Kidney (tissue), 14 donors: Measurements from ENCODE around the gene MAD1L1. TPM values are rescaled to one million over a fixed set of nuclear protein-coding genes. Genes with fewer than 3 reads are reported as not detected.

Experiments
- DNase-seq, 5 donors: peaks; one replicate each; pipeline ENCODE4 v3.0.0-alpha.2; 2013 to 2020
- FAIRE-seq: peaks from 2 replicates; lab custom pipeline; 2012; peaks lifted over from hg19 to GRCh38; lab: Jason Lieb, UNC
- H3K27ac ChIP-seq, 2 donors: one replicate each; pipeline ENCODE4 v1.7.0; 2013; ENCODE audit warnings: low read depth in 2 of 2, low read length in 2 of 2, inconsistent platforms in 1 of 2
- H3K27me3 ChIP-seq: one replicate; pipeline ENCODE4 v1.7.1; 2013; ENCODE audit warnings: low read length, inconsistent platforms; ENCODE audit not compliant: control insufficient read depth, insufficient read depth
- H3K36me3 ChIP-seq, 3 donors: one replicate each; pipeline versions ENCODE4 v1.7.0 to v1.7.1; 2013; ENCODE audit warnings: low read length in 3 of 3, control low read depth in 1 of 3, inconsistent platforms in 1 of 3; ENCODE audit not compliant: insufficient read depth in 3 of 3, control insufficient read depth in 2 of 3
- H3K4me1 ChIP-seq, 3 donors: one replicate each; pipeline versions ENCODE4 v1.7.0 to v1.7.1; 2013; ENCODE audit warnings: low read length in 3 of 3, inconsistent platforms in 1 of 3, low read depth in 1 of 3; ENCODE audit not compliant: control insufficient read depth in 2 of 3, insufficient read depth in 2 of 3
- H3K4me3 ChIP-seq, 3 donors: one replicate each; pipeline versions ENCODE4 v1.7.0 to v1.8.1; 2013; ENCODE audit warnings: low read length in 3 of 3, control low read depth in 1 of 3, inconsistent platforms in 1 of 3
- H3K9ac ChIP-seq, 3 donors: one replicate each; pipeline versions ENCODE4 v1.7.0 to v1.7.1; 2013; ENCODE audit warnings: low read length in 3 of 3, control low read depth in 1 of 3, inconsistent platforms in 1 of 3
- H3K9me3 ChIP-seq, 3 donors: one replicate each; pipeline versions ENCODE4 v1.7.0 to v1.7.1; 2013; ENCODE audit warnings: low read length in 3 of 3, control low read depth in 1 of 3, inconsistent platforms in 1 of 3; ENCODE audit not compliant: control insufficient read depth in 2 of 3, insufficient read depth in 1 of 3
- intact Hi-C: fragments of 100-400 bp; cut with DNase I; formaldehyde crosslinking; loops from one replicate; pipeline ENCODE4 v1.11.1; 2022
- polyA plus RNA-seq: library from polyadenylated mRNA; stranded (reverse); fragments of 350-450 nt; fragmentation: Illumina TruSeq; extraction: RNeasy Lipid Tissue Mini Kit (QIAGEN cat#74804); gene quantifications from one replicate; pipeline ENCODE4 v1.2.3, GENCODE V29; 2014; ENCODE audit warnings: low read depth, low replicate concordance; ENCODE audit not compliant: insufficient read depth
- total RNA-seq: library from RNA; stranded (reverse); fragmentation: NEBNext Ultra II Directional; extraction: Animal tissue kit (Norgen Biotek cat#: 25700); gene quantifications from one replicate; pipeline ENCODE4 v1.2.1, GENCODE V29; 2021
- TF ChIP-seq, protein P1 (sequence below): IDR thresholded peaks from 3 replicates; pipeline ENCODE4 v1.5.1; 2012; ENCODE audit warnings: mild to moderate bottlenecking, moderate library complexity, borderline replicate concordance; ENCODE audit not compliant: insufficient read depth; ENCODE audit errors: extremely low read depth
- donor health status: control.
- donor health status: control.
- donor health status: control.
- donor health status: control.
- donor health status: control.
- donor health status: DM: yes; HTN: yes; CAD: no.
- donor health status: Normal renal cell carcinoma (clear cell type).

Gene MAD1L1
- total and polyA plus RNA-seq, 2 donors from 2014 or later, result 33.2 to 45.2 TPM

DNA sequence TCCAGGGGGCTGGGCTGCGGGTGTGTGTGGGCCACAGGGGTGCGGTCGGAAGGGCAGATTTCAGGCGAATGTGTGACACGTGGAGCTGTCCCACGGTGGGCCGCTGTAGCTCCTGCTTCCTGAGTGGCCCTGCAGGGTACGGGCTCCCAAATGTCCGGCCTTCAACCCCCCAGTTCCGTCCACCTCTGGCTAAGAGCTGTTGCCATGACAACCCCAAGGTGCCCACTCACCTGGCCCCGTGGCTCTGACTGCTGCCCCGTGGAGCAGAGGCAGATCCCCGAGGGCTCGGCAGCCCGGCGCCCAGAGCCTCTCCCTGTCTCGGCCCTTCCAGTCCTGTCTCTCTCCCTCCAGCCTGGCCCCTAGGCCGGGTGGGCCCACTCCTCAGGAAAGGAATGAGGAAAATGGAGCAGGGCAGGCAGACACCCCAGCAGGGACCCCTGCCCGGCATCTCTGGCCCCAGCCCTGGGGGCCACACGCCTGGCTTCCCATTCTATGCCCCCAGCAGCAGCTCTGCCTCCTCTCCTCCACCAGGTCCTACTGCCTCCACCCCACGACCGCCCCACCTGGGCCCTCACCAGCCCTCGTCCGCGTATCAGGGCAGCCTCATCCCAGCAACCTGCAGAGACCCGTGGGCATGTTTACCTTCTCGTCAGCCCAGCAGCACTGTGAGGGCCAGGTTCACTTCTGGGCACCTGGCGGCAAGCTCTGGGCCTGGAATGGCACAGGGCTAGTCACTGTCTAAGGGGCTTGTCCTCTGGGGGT, 347.1 kb downstream of the MAD1L1 start:
- no peaks in the 10 kb centered on the region for H3K4me1 ChIP-seq
- peak in 1 of 5 donors; percentile 54 for DNase-seq
- intact Hi-C loops, result no loop called here
- no peak for FAIRE-seq
- TF ChIP-seq, protein P1, sequence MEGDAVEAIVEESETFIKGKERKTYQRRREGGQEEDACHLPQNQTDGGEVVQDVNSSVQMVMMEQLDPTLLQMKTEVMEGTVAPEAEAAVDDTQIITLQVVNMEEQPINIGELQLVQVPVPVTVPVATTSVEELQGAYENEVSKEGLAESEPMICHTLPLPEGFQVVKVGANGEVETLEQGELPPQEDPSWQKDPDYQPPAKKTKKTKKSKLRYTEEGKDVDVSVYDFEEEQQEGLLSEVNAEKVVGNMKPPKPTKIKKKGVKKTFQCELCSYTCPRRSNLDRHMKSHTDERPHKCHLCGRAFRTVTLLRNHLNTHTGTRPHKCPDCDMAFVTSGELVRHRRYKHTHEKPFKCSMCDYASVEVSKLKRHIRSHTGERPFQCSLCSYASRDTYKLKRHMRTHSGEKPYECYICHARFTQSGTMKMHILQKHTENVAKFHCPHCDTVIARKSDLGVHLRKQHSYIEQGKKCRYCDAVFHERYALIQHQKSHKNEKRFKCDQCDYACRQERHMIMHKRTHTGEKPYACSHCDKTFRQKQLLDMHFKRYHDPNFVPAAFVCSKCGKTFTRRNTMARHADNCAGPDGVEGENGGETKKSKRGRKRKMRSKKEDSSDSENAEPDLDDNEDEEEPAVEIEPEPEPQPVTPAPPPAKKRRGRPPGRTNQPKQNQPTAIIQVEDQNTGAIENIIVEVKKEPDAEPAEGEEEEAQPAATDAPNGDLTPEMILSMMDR, result no peak
- no peak overlapping the region for H3K4me3 ChIP-seq
- no peak overlapping the region for H3K9ac ChIP-seq
- H3K36me3 ChIP-seq, result peaks cover 8 to 15% (median 11%) of the 10 kb centered on the region in 3 donors
- no peak overlapping the region for H3K27ac ChIP-seq
- no peaks in the 10 kb centered on the region for H3K27me3 ChIP-seq
- H3K9me3 ChIP-seq, result no peaks in the 10 kb centered on the region

DNA sequence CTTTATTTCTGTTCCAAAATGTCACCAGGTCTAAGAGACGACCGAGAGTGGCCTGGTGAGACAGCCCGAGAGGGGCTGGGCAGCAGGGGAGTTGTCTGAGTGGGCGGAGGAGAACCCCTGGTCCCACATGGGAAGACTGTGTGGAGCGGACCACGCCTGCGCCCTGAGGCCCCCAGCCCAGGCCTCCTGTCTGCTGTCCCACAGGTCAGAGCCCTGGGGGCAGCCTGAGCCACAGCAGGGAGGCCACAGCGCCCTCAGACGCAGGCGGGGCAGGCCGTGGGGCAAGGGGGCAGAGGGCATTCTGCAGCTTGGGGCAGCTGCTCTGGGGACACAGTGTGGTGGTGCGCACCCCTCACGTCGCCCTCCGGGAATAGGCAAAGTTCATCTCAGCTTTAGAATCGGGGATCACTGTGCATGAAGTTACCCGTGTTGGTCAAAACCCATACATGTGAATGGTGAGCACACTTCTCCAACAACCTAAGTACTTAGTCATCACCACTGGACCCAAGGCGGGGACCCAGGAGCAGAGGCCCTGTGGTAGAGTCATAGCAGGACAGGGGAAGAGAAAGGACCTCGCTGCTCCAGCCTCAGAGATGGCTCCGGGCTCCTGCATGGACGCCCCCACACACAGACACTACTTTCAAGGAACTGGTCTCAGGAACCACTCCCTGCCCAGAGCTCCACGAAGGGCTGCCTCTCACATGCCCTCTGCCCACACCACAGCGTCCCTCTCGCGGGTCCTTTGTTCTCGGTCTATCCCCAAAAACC, 348.0 kb downstream of the MAD1L1 start:
- no peak overlapping the region for H3K27ac ChIP-seq
- intact Hi-C loops, result no loop called here
- H3K4me3 ChIP-seq, result no peak overlapping the region
- H3K9me3 ChIP-seq, result no peaks in the 10 kb centered on the region
- H3K9ac ChIP-seq, result no peak overlapping the region
- H3K4me1 ChIP-seq, result no peaks in the 10 kb centered on the region
- peaks cover 8 to 15% (median 11%) of the 10 kb centered on the region in 3 donors for H3K36me3 ChIP-seq
- TF ChIP-seq, protein P1, result no peak
- peak in 1 of 5 donors; percentile 56 for DNase-seq
- no peaks in the 10 kb centered on the region for H3K27me3 ChIP-seq
- no peak for FAIRE-seq

DNA sequence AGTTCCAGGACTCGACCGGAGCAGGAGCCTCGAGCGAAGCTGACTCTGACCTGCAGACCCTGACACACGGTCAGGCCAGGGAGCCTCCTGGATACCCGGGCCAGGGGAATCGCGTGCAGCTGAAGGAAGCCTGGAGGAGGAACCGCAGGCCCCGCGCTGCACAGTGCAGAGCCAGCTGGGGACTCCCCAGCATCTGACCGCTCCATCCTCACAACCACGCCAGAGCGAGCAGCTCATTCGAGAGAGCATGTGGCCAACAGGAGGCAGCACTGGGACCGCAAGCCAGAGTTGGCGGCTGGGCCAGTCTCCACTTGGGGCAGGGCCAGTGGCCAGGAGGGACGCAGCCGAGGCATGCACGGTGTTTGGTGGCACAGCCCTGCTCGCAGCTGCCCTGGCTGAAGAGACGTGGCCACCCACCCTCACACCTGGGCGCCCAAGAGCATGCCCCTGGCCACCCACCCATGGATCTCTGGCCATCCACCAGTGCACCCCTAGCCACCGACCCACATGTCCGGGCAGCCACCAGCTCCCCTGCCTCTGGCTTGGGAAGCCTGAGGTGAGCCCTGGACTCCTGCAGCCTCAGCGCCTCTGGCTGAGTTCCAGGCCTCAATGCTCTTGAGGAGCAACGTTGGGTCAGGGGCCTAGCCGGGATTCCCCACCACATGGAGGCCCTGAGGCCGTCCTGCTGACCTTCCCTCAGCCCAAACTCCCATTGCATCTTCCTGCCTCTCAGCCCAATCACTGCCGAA, 348.7 kb downstream of the MAD1L1 start:
- Histone ChIP-seq H3K9ac (no peak overlapping the region), H3K9me3 (no peaks in the 10 kb centered on the region), H3K27ac (no peak overlapping the region), H3K4me1 (no peaks in the 10 kb centered on the region), H3K36me3 (peaks cover 8 to 15% (median 11%) of the 10 kb centered on the region in 3 donors), H3K4me3 (no peak overlapping the region), H3K27me3 (no peaks in the 10 kb centered on the region)
- TF ChIP-seq, protein P1, result no peak
- intact Hi-C loops, result no loop called here
- FAIRE-seq (no peak), DNase-seq (peak in 1 of 5 donors; percentile 73)
